BLaER1 treated with 17β-estradiol and CSF1 and Interleukin-3, amounts not matched to agents 10 nM and 100 nM (cell line): Measurements from ENCODE around the gene TBK1.
"Not testable (repeated sequence)": the region's sequence is repeated elsewhere in the genome, so short reads cannot be mapped to it uniquely, and the experiment has no call there.

Experiments used
- H3K27ac ChIP-seq, 11 experiments: shearing (Covaris generic); formaldehyde crosslinking; 2 replicates each; pipeline ENCODE4 v1.8.1; 2022
- H3K27me3 ChIP-seq, 11 experiments: shearing (Covaris generic); formaldehyde crosslinking; 2 replicates each; pipeline ENCODE4 v1.8.1; 2022
- H3K36me3 ChIP-seq, 11 experiments: shearing (Covaris generic); formaldehyde crosslinking; 2 replicates each; pipeline ENCODE4 v1.8.1; 2022
- H3K4me1 ChIP-seq, 10 experiments: shearing (Covaris generic); formaldehyde crosslinking; 2 replicates each; pipeline ENCODE4 v1.8.1; 2022
- H3K4me2 ChIP-seq, 11 experiments: shearing (Covaris generic); formaldehyde crosslinking; 2 replicates each; pipeline ENCODE4 v1.8.1; 2022
- H3K4me3 ChIP-seq, 10 experiments: shearing (Covaris generic); formaldehyde crosslinking; 2 replicates each; pipeline ENCODE4 v1.8.1; 2022
- H3K9ac ChIP-seq, 11 experiments: shearing (Covaris generic); formaldehyde crosslinking; 2 replicates each; pipeline ENCODE4 v1.8.1; 2022
- H3K9me3 ChIP-seq, 11 experiments: shearing (Covaris generic); formaldehyde crosslinking; replicated peaks in 1 of 11; 2 replicates each; pipeline ENCODE4 v1.8.1; 2022
- H4K20me1 ChIP-seq, 11 experiments: shearing (Covaris generic); formaldehyde crosslinking; 2 replicates each; pipeline ENCODE4 v1.8.1; 2022
- Cebpa-rat ChIP-seq, 11 experiments: shearing (Covaris generic); IDR thresholded peaks; 2 replicates each; pipeline ENCODE4 v1.8.1; 2022

The TBK1 gene

DNA sequence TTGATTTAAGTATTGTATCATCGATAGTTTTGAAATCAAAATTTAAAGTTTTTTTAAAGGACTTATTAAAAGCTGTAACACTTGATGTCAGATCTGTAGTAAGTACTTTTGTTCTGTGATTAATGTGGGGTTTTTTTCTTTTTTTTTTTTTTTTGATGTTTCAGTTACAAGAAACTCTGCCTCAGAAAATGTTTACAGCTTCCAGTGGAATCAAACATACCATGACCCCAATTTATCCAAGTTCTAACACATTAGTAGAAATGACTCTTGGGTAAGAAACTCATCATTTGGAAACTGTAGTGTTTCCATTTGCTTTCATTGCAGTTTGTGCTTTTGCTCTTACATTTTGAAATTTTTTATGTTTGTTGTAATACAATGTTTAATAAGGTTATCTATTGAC, 45.6 kb downstream of the TBK1 start:
- Histone ChIP-seq H3K4me1 (peaks cover 0 to 20% (median 5%) of the 10 kb centered on the region in 10 experiments; a peak in 6 of 20 replicates), H4K20me1 (no peaks in the 10 kb centered on the region; a peak in 2 of 22 replicates), H3K27ac (no peak overlapping the region), H3K9me3 (no peaks in the 10 kb centered on the region), H3K36me3 (peaks cover 85 to 100% (median 96%) of the 10 kb centered on the region in 11 experiments), H3K9ac (no peak overlapping the region), H3K4me2 (no peak overlapping the region), H3K4me3 (no peak overlapping the region), H3K27me3 (no peaks in the 10 kb centered on the region)
- no peak for TF ChIP-seq Cebpa-rat (IDR thresholded peaks at IDR 0.05)

DNA sequence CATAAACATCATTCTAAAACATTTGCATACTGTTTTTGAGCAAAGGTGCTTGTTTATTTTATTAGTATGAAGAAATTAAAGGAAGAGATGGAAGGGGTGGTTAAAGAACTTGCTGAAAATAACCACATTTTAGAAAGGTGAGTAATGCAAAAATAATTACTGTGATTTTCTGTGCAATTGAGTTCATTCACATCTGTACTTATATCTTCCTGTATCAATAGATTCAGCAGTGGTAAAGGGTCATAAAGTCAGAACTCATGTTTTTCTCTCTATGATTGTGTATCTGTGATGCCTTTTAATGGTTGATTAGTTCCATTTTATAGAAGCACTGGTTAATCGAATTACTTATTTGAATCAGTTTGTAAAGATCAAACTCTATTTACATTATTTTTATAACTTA, 46.0 kb downstream of the TBK1 start:
- Histone ChIP-seq H3K4me1 (peaks cover 0 to 20% (median 6%) of the 10 kb centered on the region in 10 experiments; a peak in 6 of 20 replicates), H3K36me3 (peaks cover 82 to 100% (median 94%) of the 10 kb centered on the region in 11 experiments), H3K4me2 (no peak overlapping the region), H3K9ac (no peak overlapping the region), H3K4me3 (no peak overlapping the region), H3K27ac (no peak overlapping the region), H3K27me3 (no peaks in the 10 kb centered on the region), H3K9me3 (no peaks in the 10 kb centered on the region), H4K20me1 (no peaks in the 10 kb centered on the region; a peak in 2 of 22 replicates)
- no peak for TF ChIP-seq Cebpa-rat (IDR thresholded peaks at IDR 0.05)

DNA sequence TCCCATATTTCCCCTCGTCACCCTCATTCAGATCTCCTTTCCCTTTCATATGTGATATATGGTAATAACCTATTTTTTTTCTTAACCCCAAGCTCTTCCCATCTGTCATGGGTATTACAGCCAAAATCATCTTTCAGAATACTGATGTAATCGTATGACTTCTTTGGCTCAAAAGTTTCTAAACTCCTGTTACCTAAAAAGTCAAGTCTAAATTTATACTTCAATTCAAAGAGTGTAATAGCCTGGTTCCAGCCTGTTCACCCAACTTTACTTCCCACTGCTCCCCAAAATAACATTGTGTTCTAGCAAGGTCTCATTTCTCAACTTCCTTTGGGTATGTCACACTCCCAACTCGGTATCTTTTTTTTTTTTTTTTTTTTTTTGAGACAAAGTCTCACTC, 48.5 kb downstream of the TBK1 start:
- no peak overlapping the region for H3K9ac ChIP-seq
- H3K27ac ChIP-seq, result peak overlapping the region in 3 of 11 experiments; percentile 12 to 29 (median 16); a peak in 3 of 22 replicates
- TF ChIP-seq Cebpa-rat (IDR thresholded peaks at IDR 0.05), result no peak
- peaks cover 0 to 20% (median 6%) of the 10 kb centered on the region in 10 experiments; a peak in 6 of 20 replicates for H3K4me1 ChIP-seq
- H3K4me3 ChIP-seq, result no peak overlapping the region
- no peaks in the 10 kb centered on the region for H3K27me3 ChIP-seq
- no peaks in the 10 kb centered on the region for H4K20me1 ChIP-seq
- H3K4me2 ChIP-seq, result peak overlapping the region in 1 of 11 experiments; percentile 12; a peak in 1 of 22 replicates
- no peaks in the 10 kb centered on the region for H3K9me3 ChIP-seq
- peaks cover 62 to 85% (median 69%) of the 10 kb centered on the region in 11 experiments for H3K36me3 ChIP-seq

DNA sequence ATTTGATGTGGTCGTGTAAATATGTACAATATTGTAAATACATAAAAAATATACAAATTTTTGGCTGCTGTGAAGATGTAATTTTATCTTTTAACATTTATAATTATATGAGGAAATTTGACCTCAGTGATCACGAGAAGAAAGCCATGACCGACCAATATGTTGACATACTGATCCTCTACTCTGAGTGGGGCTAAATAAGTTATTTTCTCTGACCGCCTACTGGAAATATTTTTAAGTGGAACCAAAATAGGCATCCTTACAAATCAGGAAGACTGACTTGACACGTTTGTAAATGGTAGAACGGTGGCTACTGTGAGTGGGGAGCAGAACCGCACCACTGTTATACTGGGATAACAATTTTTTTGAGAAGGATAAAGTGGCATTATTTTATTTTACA, 49.6 kb downstream of the TBK1 start:
- Histone ChIP-seq H3K4me1 (peaks cover 0 to 20% (median 6%) of the 10 kb centered on the region in 10 experiments; a peak in 6 of 20 replicates), H3K36me3 (peaks cover 52 to 74% (median 59%) of the 10 kb centered on the region in 11 experiments), H3K27me3 (no peaks in the 10 kb centered on the region), H3K27ac (no peak overlapping the region), H4K20me1 (no peaks in the 10 kb centered on the region), H3K9ac (no peak overlapping the region), H3K4me3 (no peak overlapping the region), H3K9me3 (no peaks in the 10 kb centered on the region), H3K4me2 (no peak overlapping the region; a peak in 2 of 22 replicates)
- TF ChIP-seq Cebpa-rat (IDR thresholded peaks at IDR 0.05), result no peak

DNA sequence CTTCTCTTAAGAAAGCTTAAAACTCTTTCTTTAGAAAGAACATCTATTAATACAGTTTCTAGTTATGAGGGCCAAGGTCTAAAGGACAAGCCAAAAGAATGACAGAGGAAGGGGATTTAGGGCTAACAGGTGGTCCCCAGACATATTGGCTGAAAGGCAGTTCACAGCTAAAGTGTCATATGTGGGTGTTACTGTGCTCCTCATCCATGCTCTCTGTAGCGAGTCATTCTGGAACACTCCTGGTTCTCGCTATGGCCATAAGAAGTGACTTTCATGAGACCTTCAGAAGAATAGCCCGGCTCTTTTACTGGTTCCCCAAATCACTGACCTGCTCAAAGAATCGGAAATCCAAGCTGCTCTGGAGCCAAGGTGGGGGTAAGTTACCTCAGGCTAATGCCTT, 55.0 kb downstream of the TBK1 start:
- no peak overlapping the region for H3K9ac ChIP-seq
- no peak overlapping the region for H3K27ac ChIP-seq
- no peak overlapping the region for H3K4me2 ChIP-seq
- H3K36me3 ChIP-seq, result peaks cover 0 to 19% (median 7%) of the 10 kb centered on the region in 11 experiments; a peak in 11 of 22 replicates
- no peaks in the 10 kb centered on the region for H3K9me3 ChIP-seq
- H4K20me1 ChIP-seq, result no peaks in the 10 kb centered on the region
- H3K27me3 ChIP-seq, result no peaks in the 10 kb centered on the region
- H3K4me3 ChIP-seq, result no peak overlapping the region
- H3K4me1 ChIP-seq, result peaks cover 0 to 7% (median 2%) of the 10 kb centered on the region in 10 experiments; a peak in 4 of 20 replicates
- no peak for TF ChIP-seq Cebpa-rat (IDR thresholded peaks at IDR 0.05)

DNA sequence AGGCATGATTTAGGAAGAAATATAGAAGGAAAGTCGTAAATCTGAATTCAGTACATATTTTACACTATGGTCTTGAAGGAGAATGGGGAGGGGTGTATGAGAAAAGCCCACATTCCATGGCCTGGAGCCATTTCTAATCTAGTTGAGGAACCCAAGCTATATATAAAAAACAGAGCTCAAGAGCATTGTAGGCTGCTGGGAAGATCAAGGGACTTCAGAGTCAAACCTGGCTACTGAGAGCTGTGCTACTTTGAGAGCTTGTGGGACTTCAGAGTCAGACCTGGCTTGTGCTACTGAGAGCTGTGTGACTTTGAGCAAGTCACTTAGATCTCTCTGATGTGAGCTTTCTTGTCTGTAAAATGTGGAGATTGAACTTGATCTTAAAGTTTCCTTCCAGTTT, 58.7 kb downstream of the TBK1 start:
- TF ChIP-seq Cebpa-rat (IDR thresholded peaks at IDR 0.05), result no peak
- Histone ChIP-seq H3K4me1 (0 out of 20 replicates have a peak, but pooled peaks cover 0 to 1% (median 0%) of the 10 kb centered on the region in 10 experiments), H3K27me3 (no peaks in the 10 kb centered on the region), H3K36me3 (no peaks in the 10 kb centered on the region), H3K9me3 (no peaks in the 10 kb centered on the region), H3K4me3 (no peak overlapping the region), H3K4me2 (no peak overlapping the region), H3K9ac (no peak overlapping the region), H3K27ac (no peak overlapping the region), H4K20me1 (no peaks in the 10 kb centered on the region)

DNA sequence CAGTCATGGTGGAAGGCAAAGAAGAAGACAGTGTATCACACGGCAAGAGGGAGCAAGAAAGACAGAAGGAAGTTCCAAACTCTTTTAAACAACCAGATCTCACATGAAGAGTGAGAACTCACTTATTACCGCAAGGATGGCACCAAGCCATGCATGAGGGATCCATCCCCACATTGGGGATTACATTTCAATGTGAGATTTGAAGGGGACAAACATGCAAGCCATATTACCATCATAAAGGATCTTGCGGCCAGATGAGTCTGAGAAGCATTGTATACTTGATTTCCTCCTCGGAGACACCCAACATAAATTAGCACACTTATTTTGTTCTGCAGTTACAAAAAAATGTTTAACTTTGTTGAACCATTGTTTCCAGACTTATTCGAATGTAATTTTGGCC, 66.5 kb downstream of the TBK1 start:
- H3K4me2 ChIP-seq, result no peak overlapping the region
- no peaks in the 10 kb centered on the region for H3K36me3 ChIP-seq
- no peak overlapping the region for H3K4me3 ChIP-seq
- H3K9ac ChIP-seq, result no peak overlapping the region
- peaks cover 19 to 32% (median 30%) of the 10 kb centered on the region in 10 experiments for H3K4me1 ChIP-seq
- no peaks in the 10 kb centered on the region for H3K9me3 ChIP-seq
- H4K20me1 ChIP-seq, result no peaks in the 10 kb centered on the region
- no peaks in the 10 kb centered on the region for H3K27me3 ChIP-seq
- H3K27ac ChIP-seq, result no peak overlapping the region
- no peak for TF ChIP-seq Cebpa-rat (IDR thresholded peaks at IDR 0.05)

DNA sequence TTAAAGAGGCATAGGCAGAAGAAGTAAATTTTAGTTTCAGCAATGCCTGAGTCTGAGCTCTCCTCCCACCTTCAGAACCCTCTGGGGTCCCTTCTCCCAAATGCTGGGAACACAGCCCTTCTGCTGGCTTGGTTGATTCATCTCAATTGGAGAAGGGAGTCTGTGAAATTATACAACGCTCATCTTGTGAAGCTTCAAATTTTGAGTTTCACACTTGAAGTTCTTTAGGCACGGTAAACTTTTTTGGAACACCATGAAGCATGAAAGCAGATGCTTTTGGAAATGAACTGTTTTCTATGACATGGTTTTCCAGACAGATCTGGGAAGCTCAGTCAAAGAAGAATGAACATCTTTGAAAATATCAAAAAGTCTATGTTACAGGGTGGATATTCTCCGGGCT, 69.9 kb downstream of the TBK1 start:
- Histone ChIP-seq H3K9ac (peak overlapping the region in 7 of 11 experiments; percentile 15 to 69 (median 46); a peak in 12 of 22 replicates), H3K4me3 (no peak overlapping the region), H3K27ac (peak overlapping the region in 9 of 11 experiments; percentile 40 to 81 (median 65); a peak in 18 of 22 replicates), H4K20me1 (no peaks in the 10 kb centered on the region), H3K36me3 (no peaks in the 10 kb centered on the region), H3K27me3 (no peaks in the 10 kb centered on the region), H3K9me3 (no peaks in the 10 kb centered on the region), H3K4me1 (peaks cover 19 to 37% (median 31%) of the 10 kb centered on the region in 10 experiments), H3K4me2 (peak overlapping the region in 10 of 11 experiments; percentile 38 to 76 (median 55); a peak in 20 of 22 replicates)
- no peak for TF ChIP-seq Cebpa-rat (IDR thresholded peaks at IDR 0.05)

DNA sequence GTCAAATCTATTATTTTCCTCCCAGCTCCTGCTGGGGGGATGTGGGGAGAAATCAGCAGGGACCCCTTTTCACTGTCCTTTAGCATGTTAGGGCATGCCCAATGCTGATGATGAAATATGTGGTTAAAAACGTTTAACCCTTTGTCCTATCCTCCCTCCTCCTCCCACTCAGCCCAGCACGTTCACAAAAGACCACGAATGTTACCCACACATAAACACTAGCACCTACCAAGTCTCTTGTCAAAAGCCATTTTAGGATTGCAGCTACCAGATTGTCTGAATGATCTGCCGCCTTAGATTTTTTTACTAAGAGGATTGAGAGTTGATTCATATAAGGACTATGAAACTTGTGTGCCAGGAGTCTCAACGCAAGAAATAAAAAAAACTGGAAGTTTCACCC, 70.4 kb downstream of the TBK1 start:
- Histone ChIP-seq H3K9me3 (no peaks in the 10 kb centered on the region), H3K27ac (peak overlapping the region in 9 of 11 experiments; percentile 40 to 81 (median 65); a peak in 18 of 22 replicates), H3K4me1 (peaks cover 19 to 37% (median 31%) of the 10 kb centered on the region in 10 experiments), H3K4me2 (peak overlapping the region; percentile 38 to 76 (median 55); a peak in 21 of 22 replicates), H3K27me3 (no peaks in the 10 kb centered on the region), H4K20me1 (no peaks in the 10 kb centered on the region), H3K36me3 (no peaks in the 10 kb centered on the region), H3K4me3 (no peak overlapping the region), H3K9ac (peak overlapping the region in 7 of 11 experiments; percentile 15 to 69 (median 45); a peak in 11 of 22 replicates)
- peak in 4 of 11 experiments; percentile 14 to 61 (median 44); a peak in 4 of 22 replicates for TF ChIP-seq Cebpa-rat (IDR thresholded peaks at IDR 0.05)

DNA sequence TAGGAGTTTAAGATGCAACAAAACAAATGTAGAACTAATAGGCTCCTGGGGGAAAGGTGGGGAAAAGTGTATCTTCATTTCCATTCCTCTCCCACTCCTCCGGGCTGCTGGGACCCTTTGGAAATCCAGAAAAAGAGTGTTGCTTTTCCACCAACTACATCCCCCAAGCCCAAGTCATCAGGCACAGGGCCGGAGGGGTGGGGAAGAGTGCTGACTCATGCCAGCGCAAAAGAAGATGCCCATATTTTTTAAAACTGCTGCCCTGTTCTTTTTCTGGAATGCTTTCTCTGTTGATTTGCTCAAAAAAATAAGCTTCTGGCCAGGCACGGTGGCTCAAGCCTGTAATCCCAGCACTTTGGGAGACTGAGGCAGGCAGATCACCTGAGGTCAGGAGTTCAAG, 70.9 kb downstream of the TBK1 start:
- Histone ChIP-seq H3K4me2 (peak overlapping the region; percentile 38 to 76 (median 55)), H3K4me1 (peaks cover 19 to 37% (median 31%) of the 10 kb centered on the region in 10 experiments), H3K27me3 (no peaks in the 10 kb centered on the region), H3K4me3 (no peak overlapping the region), H3K9ac (peak overlapping the region in 5 of 11 experiments; percentile 39 to 69 (median 45); a peak in 8 of 22 replicates), H3K9me3 (no peaks in the 10 kb centered on the region), H3K36me3 (no peaks in the 10 kb centered on the region), H3K27ac (peak overlapping the region in 9 of 11 experiments; percentile 40 to 81 (median 65); a peak in 18 of 22 replicates), H4K20me1 (no peaks in the 10 kb centered on the region)
- no peak for TF ChIP-seq Cebpa-rat (IDR thresholded peaks at IDR 0.05)

DNA sequence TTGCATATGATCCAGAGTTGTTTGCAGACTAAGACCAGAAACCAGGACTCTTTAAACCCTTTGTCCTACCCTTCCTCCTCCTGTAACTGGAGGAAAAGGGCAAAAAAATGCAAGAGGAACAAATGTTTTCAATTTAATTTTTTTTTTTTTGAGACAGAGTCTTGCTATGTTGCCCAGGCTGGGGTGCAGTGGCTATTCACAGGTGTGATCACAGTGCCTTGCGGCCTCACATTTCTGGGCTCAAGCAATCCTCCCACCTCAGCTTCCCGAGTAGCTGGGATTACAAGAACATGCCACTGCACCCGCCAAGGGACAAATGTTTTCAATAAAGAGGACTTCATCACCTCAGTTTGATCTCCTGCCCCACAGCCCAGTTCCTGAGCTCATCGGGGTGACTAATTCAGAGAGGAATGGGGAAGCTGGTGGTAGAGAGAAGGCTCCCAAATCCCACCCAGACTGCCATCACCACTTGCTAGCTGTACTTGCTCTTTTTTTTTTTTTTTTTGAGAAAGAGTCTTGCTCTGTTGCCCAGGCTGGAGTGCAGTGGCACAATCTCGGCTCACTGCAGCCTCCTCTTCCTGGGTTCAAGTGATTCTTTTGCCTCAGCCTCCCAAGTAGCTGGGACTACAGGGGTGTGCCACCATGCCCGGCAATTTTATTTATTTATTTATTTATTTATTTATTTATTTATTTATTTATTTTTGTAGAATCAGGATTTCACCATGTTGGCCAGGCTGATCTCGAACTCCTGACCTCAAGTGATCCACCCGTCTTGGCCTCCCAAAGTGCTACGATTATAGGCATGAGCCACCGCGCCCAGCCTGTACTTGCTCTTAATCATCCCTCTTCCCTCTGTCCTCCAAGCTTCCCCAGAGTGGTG, 71.9 kb downstream of the TBK1 start:
- H3K27me3 ChIP-seq, H3K4me3 ChIP-seq, H3K9me3 ChIP-seq, H3K9ac ChIP-seq, H4K20me1 ChIP-seq, H3K36me3 ChIP-seq: not testable (repeated sequence)
- Histone ChIP-seq H3K4me2 (peak overlapping the region in 2 of 11 experiments; percentile 31 to 67; a peak in 2 of 22 replicates), H3K27ac (peak overlapping the region in 3 of 11 experiments; percentile 63 to 81 (median 79); a peak in 3 of 22 replicates), H3K4me1 (peaks cover 19 to 37% (median 31%) of the 10 kb centered on the region in 10 experiments)
